CD1c-positive myeloid dendritic cell (primary cell): Measurements from ENCODE around the gene KRTAP5-2.
"Not testable (repeated sequence)": the region's sequence is repeated elsewhere in the genome, so short reads cannot be mapped to it uniquely, and the experiment has no call there.

Source experiments
- DNase-seq: peaks from one replicate; pipeline ENCODE4 v3.0.0-alpha.2; 2016; ENCODE audit errors: extremely low spot score

KRTAP5-2 gene

GRCh38 chr11:1628506-1629325 lies 30.6 kb upstream of the KRTAP5-2 start:
- peak; percentile 46 for DNase-seq

GRCh38 chr11:1625541-1625940 lies 27.4 kb upstream of the KRTAP5-2 start:
- no peak for DNase-seq

- no peak for DNase-seq
Observed at GRCh38 chr11:1624621-1625020, 26.5 kb upstream of the KRTAP5-2 start.

GRCh38 chr11:1623716-1624115 lies 25.6 kb upstream of the KRTAP5-2 start:
- no peak for DNase-seq

GRCh38 chr11:1622086-1622485 lies 24.0 kb upstream of the KRTAP5-2 start, which contains the start of gene KRTAP5-4:
Gene KRTAP5-4 (minus strand): TSS chr11:1622138. CDS start chr11:1622093, 45 bp downstream.
- DNase-seq: no peak

GRCh38 chr11:1619449-1619848 lies 21.4 kb upstream of the KRTAP5-2 start:
- DNase-seq: peak; percentile 61

- DNase-seq: no peak
Observed at GRCh38 chr11:1618231-1618630, 20.1 kb upstream of the KRTAP5-2 start.

- no peak for DNase-seq
Observed at GRCh38 chr11:1608363-1608762, 10.3 kb upstream of the KRTAP5-2 start, which contains the start of gene KRTAP5-3. Gene KRTAP5-3 (minus strand): TSS chr11:1608463. CDS start chr11:1608385, 78 bp downstream.

- DNase-seq: not testable (repeated sequence)
Observed at GRCh38 chr11:1607901-1608300, 9.8 kb upstream of the KRTAP5-2 start.

- not testable (repeated sequence) for DNase-seq
Observed at GRCh38 chr11:1607156-1607845, 9.2 kb upstream of the KRTAP5-2 start.

- not testable (repeated sequence) for DNase-seq
Observed at GRCh38 chr11:1605923-1606322, 7.8 kb upstream of the KRTAP5-2 start.

- no peak for DNase-seq
Observed at GRCh38 chr11:1604711-1605110, 6.6 kb upstream of the KRTAP5-2 start.

GRCh38 chr11:1604181-1604580 lies 6.1 kb upstream of the KRTAP5-2 start:
- DNase-seq: no peak

GRCh38 chr11:1603629-1604028 lies 5.5 kb upstream of the KRTAP5-2 start:
- no peak for DNase-seq

GRCh38 chr11:1601663-1602062 lies 3.6 kb upstream of the KRTAP5-2 start:
- DNase-seq: not testable (repeated sequence)

- no peak for DNase-seq
Observed at GRCh38 chr11:1600626-1601025, 2.5 kb upstream of the KRTAP5-2 start.

GRCh38 chr11:1598816-1599215 lies 722 bp upstream of the KRTAP5-2 start:
- no peak for DNase-seq

- DNase-seq: not testable (repeated sequence)
Observed at GRCh38 chr11:1598406-1598805, 312 bp upstream of the KRTAP5-2 start.

GRCh38 chr11:1597331-1597993 lies 632 bp downstream of the KRTAP5-2 start:
- DNase-seq: no peak

GRCh38 chr11:1596576-1597121 lies 1.4 kb downstream of the KRTAP5-2 start:
- not testable (repeated sequence) for DNase-seq

GRCh38 chr11:1595994-1596575 lies 2.0 kb downstream of the KRTAP5-2 start:
- DNase-seq: not testable (repeated sequence)

GRCh38 chr11:1592628-1593027 lies 5.5 kb downstream of the KRTAP5-2 start:
- DNase-seq: no peak
